ENCODE results near the gene MYH10.

MYH10 gene

GRCh38 chr17:8503807-8504206 lies 126.7 kb downstream of the MYH10 start:
- peaks cover 30% of the 10 kb centered on the region for H3K36me3 ChIP-seq (ENCODE audit: control insufficient read depth, insufficient read depth, low read length, severe bottlenecking)
- H3K4me1 ChIP-seq (ENCODE audit: control insufficient read depth, insufficient read depth, low read length) = no peaks in the 10 kb centered on the region
- no peak for DNase-seq (ENCODE audit: low read depth)
- H3K9me3 ChIP-seq (ENCODE audit: control insufficient read depth, low read length) = no peaks in the 10 kb centered on the region
- no peaks in the 10 kb centered on the region for H3K27me3 ChIP-seq (replicated peaks; ENCODE audit: control insufficient read depth, insufficient read depth, low read length)
- no peak overlapping the region for H3K9ac ChIP-seq (ENCODE audit: low read length)
- no peak overlapping the region for H3K4me3 ChIP-seq (ENCODE audit: low read length)

GRCh38 chr17:8503368-8503767 lies 127.2 kb downstream of the MYH10 start:
- H3K27me3 ChIP-seq (replicated peaks; ENCODE audit: control insufficient read depth, insufficient read depth, low read length) = no peaks in the 10 kb centered on the region
- H3K4me1 ChIP-seq (ENCODE audit: control insufficient read depth, insufficient read depth, low read length) = no peaks in the 10 kb centered on the region
- no peak overlapping the region for H3K4me3 ChIP-seq (ENCODE audit: low read length)
- no peaks in the 10 kb centered on the region for H3K9me3 ChIP-seq (ENCODE audit: control insufficient read depth, low read length)
- H3K9ac ChIP-seq (ENCODE audit: low read length) = no peak overlapping the region
- no peak for DNase-seq (ENCODE audit: low read depth)
- H3K36me3 ChIP-seq (ENCODE audit: control insufficient read depth, insufficient read depth, low read length, severe bottlenecking) = peaks cover 26% of the 10 kb centered on the region

GRCh38 chr17:8502126-8502525 lies 128.4 kb downstream of the MYH10 start:
- no peak for DNase-seq (ENCODE audit: low read depth)
- Histone ChIP-seq H3K27me3 (replicated peaks; ENCODE audit: control insufficient read depth, insufficient read depth, low read length) (no peaks in the 10 kb centered on the region), H3K9me3 (ENCODE audit: control insufficient read depth, low read length) (no peaks in the 10 kb centered on the region), H3K4me3 (ENCODE audit: low read length) (no peak overlapping the region), H3K36me3 (ENCODE audit: control insufficient read depth, insufficient read depth, low read length, severe bottlenecking) (peaks cover 21% of the 10 kb centered on the region), H3K4me1 (ENCODE audit: control insufficient read depth, insufficient read depth, low read length) (no peaks in the 10 kb centered on the region), H3K9ac (ENCODE audit: low read length) (no peak overlapping the region)

GRCh38 chr17:8500609-8501008 lies 129.9 kb downstream of the MYH10 start:
- Histone ChIP-seq H3K4me1 (ENCODE audit: control insufficient read depth, insufficient read depth, low read length) (no peaks in the 10 kb centered on the region), H3K36me3 (ENCODE audit: control insufficient read depth, insufficient read depth, low read length, severe bottlenecking) (peaks cover 28% of the 10 kb centered on the region)

GRCh38 chr17:8499614-8500013 lies 130.9 kb downstream of the MYH10 start:
- Histone ChIP-seq H3K4me1 (ENCODE audit: control insufficient read depth, insufficient read depth, low read length) (no peaks in the 10 kb centered on the region), H3K27me3 (replicated peaks; ENCODE audit: control insufficient read depth, insufficient read depth, low read length) (no peaks in the 10 kb centered on the region), H3K9ac (ENCODE audit: low read length) (no peak overlapping the region), H3K9me3 (ENCODE audit: control insufficient read depth, low read length) (no peaks in the 10 kb centered on the region), H3K36me3 (ENCODE audit: control insufficient read depth, insufficient read depth, low read length, severe bottlenecking) (peaks cover 28% of the 10 kb centered on the region), H3K4me3 (ENCODE audit: low read length) (no peak overlapping the region)
- DNase-seq (ENCODE audit: low read depth) = no peak

More at GRCh38 chr17:8500609-8501008, 129.9 kb downstream of the MYH10 start:
- H3K27me3 ChIP-seq (replicated peaks; ENCODE audit: control insufficient read depth, insufficient read depth, low read length) = no peaks in the 10 kb centered on the region
- H3K4me3 ChIP-seq (ENCODE audit: low read length) = no peak overlapping the region
- no peak overlapping the region for H3K9ac ChIP-seq (ENCODE audit: low read length)
- no peaks in the 10 kb centered on the region for H3K9me3 ChIP-seq (ENCODE audit: control insufficient read depth, low read length)
- DNase-seq (ENCODE audit: low read depth) = no peak

- Histone ChIP-seq H3K4me1 (ENCODE audit: control insufficient read depth, insufficient read depth, low read length) (no peaks in the 10 kb centered on the region), H3K36me3 (ENCODE audit: control insufficient read depth, insufficient read depth, low read length, severe bottlenecking) (peaks cover 28% of the 10 kb centered on the region), H3K9me3 (ENCODE audit: control insufficient read depth, low read length) (no peaks in the 10 kb centered on the region), H3K9ac (ENCODE audit: low read length) (no peak overlapping the region), H3K27me3 (replicated peaks; ENCODE audit: control insufficient read depth, insufficient read depth, low read length) (no peaks in the 10 kb centered on the region), H3K4me3 (ENCODE audit: low read length) (no peak overlapping the region)
- no peak for DNase-seq (ENCODE audit: low read depth)
Observed at GRCh38 chr17:8499171-8499570, 131.4 kb downstream of the MYH10 start.

GRCh38 chr17:8496081-8496480 lies 134.4 kb downstream of the MYH10 start:
- Histone ChIP-seq H3K9me3 (ENCODE audit: control insufficient read depth, low read length) (no peaks in the 10 kb centered on the region), H3K27me3 (replicated peaks; ENCODE audit: control insufficient read depth, insufficient read depth, low read length) (no peaks in the 10 kb centered on the region), H3K36me3 (ENCODE audit: control insufficient read depth, insufficient read depth, low read length, severe bottlenecking) (peaks cover 45% of the 10 kb centered on the region), H3K9ac (ENCODE audit: low read length) (no peak overlapping the region), H3K4me1 (ENCODE audit: control insufficient read depth, insufficient read depth, low read length) (no peaks in the 10 kb centered on the region), H3K4me3 (ENCODE audit: low read length) (no peak overlapping the region)
- DNase-seq (ENCODE audit: low read depth) = no peak

- Histone ChIP-seq H3K27me3 (replicated peaks; ENCODE audit: control insufficient read depth, insufficient read depth, low read length) (no peaks in the 10 kb centered on the region), H3K36me3 (ENCODE audit: control insufficient read depth, insufficient read depth, low read length, severe bottlenecking) (peaks cover 36% of the 10 kb centered on the region), H3K4me3 (ENCODE audit: low read length) (no peak overlapping the region), H3K9ac (ENCODE audit: low read length) (no peak overlapping the region), H3K9me3 (ENCODE audit: control insufficient read depth, low read length) (no peaks in the 10 kb centered on the region), H3K4me1 (ENCODE audit: control insufficient read depth, insufficient read depth, low read length) (no peaks in the 10 kb centered on the region)
- no peak for DNase-seq (ENCODE audit: low read depth)
Observed at GRCh38 chr17:8494506-8495111, 135.9 kb downstream of the MYH10 start.

GRCh38 chr17:8494021-8494420 lies 136.5 kb downstream of the MYH10 start:
- H3K9ac ChIP-seq (ENCODE audit: low read length) = no peak overlapping the region
- H3K9me3 ChIP-seq (ENCODE audit: control insufficient read depth, low read length) = no peaks in the 10 kb centered on the region
- no peak for DNase-seq (ENCODE audit: low read depth)
- H3K4me1 ChIP-seq (ENCODE audit: control insufficient read depth, insufficient read depth, low read length) = no peaks in the 10 kb centered on the region
- no peak overlapping the region for H3K4me3 ChIP-seq (ENCODE audit: low read length)
- peaks cover 30% of the 10 kb centered on the region for H3K36me3 ChIP-seq (ENCODE audit: control insufficient read depth, insufficient read depth, low read length, severe bottlenecking)
- H3K27me3 ChIP-seq (replicated peaks; ENCODE audit: control insufficient read depth, insufficient read depth, low read length) = no peaks in the 10 kb centered on the region

GRCh38 chr17:8492121-8492520 lies 138.4 kb downstream of the MYH10 start:
- no peaks in the 10 kb centered on the region for H3K9me3 ChIP-seq (ENCODE audit: control insufficient read depth, low read length)
- peaks cover 3% of the 10 kb centered on the region for H3K4me1 ChIP-seq (ENCODE audit: control insufficient read depth, insufficient read depth, low read length)
- H3K27me3 ChIP-seq (replicated peaks; ENCODE audit: control insufficient read depth, insufficient read depth, low read length) = no peaks in the 10 kb centered on the region
- H3K36me3 ChIP-seq (ENCODE audit: control insufficient read depth, insufficient read depth, low read length, severe bottlenecking) = peaks cover 36% of the 10 kb centered on the region
- no peak overlapping the region for H3K4me3 ChIP-seq (ENCODE audit: low read length)
- DNase-seq (ENCODE audit: low read depth) = no peak
- H3K9ac ChIP-seq (ENCODE audit: low read length) = no peak overlapping the region

GRCh38 chr17:8490256-8491023 lies 140.1 kb downstream of the MYH10 start:
- H3K9me3 ChIP-seq (ENCODE audit: control insufficient read depth, low read length) = no peaks in the 10 kb centered on the region
- H3K27me3 ChIP-seq (replicated peaks; ENCODE audit: control insufficient read depth, insufficient read depth, low read length) = no peaks in the 10 kb centered on the region
- H3K4me1 ChIP-seq (ENCODE audit: control insufficient read depth, insufficient read depth, low read length) = peaks cover 3% of the 10 kb centered on the region
- no peak for DNase-seq (ENCODE audit: low read depth)
- no peak overlapping the region for H3K4me3 ChIP-seq (ENCODE audit: low read length)
- peaks cover 30% of the 10 kb centered on the region for H3K36me3 ChIP-seq (ENCODE audit: control insufficient read depth, insufficient read depth, low read length, severe bottlenecking)
- H3K9ac ChIP-seq (ENCODE audit: low read length) = no peak overlapping the region
